Endothelial cell of umbilical vein (primary cell): ENCODE results near the gene METTL9. TPM values are rescaled to one million over a fixed set of nuclear protein-coding genes. Genes with fewer than 3 reads are reported as not detected.
"Not testable (repeated sequence)": the region's sequence is repeated elsewhere in the genome, so short reads cannot be mapped to it uniquely, and the experiment has no call there.

Source experiments
- BruUV-seq: library from RNA; stranded (reverse); fragments of 400-500 nt; replicated peaks from 2 replicates; lab custom pipeline; 2021; lab: Mats Ljungman, UMichigan
- CTCF ChIA-PET: fragments of 300-600, 350-600 bp; sonication (Branson Sonifier 250); formaldehyde crosslinking; loops from one replicate; lab custom pipeline; 2021; ENCODE audit warnings: antibody characterized with exemption, inconsistent platforms; lab: Charles Lee
- POLR2A ChIA-PET: fragments of 300-600, 350-600 bp; sonication (Branson Sonifier 250); formaldehyde crosslinking; loops from one replicate; lab custom pipeline; 2021; ENCODE audit warnings: antibody characterized with exemption, inconsistent platforms; lab: Charles Lee
- DNase-seq: peaks from one replicate; pipeline ENCODE4 v3.0.0-alpha.2; 2011; ENCODE audit warnings: low read depth, low spot score
- FAIRE-seq: peaks from 2 replicates; lab custom pipeline; 2011; peaks lifted over from hg19 to GRCh38; lab: Jason Lieb, UNC
- H2AFZ ChIP-seq: 2 replicates; pipeline ENCODE4 v1.6.0; 2012; ENCODE audit warnings: low read depth, low read length, control low read depth, inconsistent platforms
- H3K27ac ChIP-seq: 2 replicates; pipeline ENCODE4 v1.5.1; 2011; ENCODE audit warnings: low read depth, mild to moderate bottlenecking, control low read depth, low read length, moderate library complexity; ENCODE audit not compliant: insufficient read depth
- H3K27me3 ChIP-seq, 2 experiments: 2 replicates each; pipeline versions ENCODE4 v1.6.0 to v1.6.1; 2011; ENCODE audit warnings: low read length in 2 of 2, mixed read lengths in 1 of 2; ENCODE audit not compliant: control insufficient read depth in 2 of 2, insufficient read depth in 2 of 2
- H3K36me3 ChIP-seq, 2 experiments: 2 replicates in 1 of 2; 3 replicates in 1 of 2; pipeline ENCODE4 v1.5.1; 2011; ENCODE audit warnings: low read length in 2 of 2, mild to moderate bottlenecking in 1 of 2, moderate library complexity in 1 of 2; ENCODE audit not compliant: control insufficient read depth in 2 of 2, insufficient read depth in 2 of 2; ENCODE audit errors: extremely low read depth in 1 of 2
- H3K4me1 ChIP-seq: 3 replicates; pipeline ENCODE4 v1.5.1; 2011; ENCODE audit warnings: mild to moderate bottlenecking, low read length; ENCODE audit not compliant: control insufficient read depth, insufficient read depth; ENCODE audit errors: extremely low read depth
- H3K4me2 ChIP-seq: 2 replicates; pipeline ENCODE4 v1.6.1; 2011; ENCODE audit warnings: low read length, control low read depth, mixed read lengths; ENCODE audit not compliant: insufficient read depth
- H3K4me3 ChIP-seq, 3 experiments: fragments of 200-600 bp in 1 of 3; sonication (generic), shearing (Covaris generic) in 1 of 3; replicated peaks in 1 of 3; 2 replicates each; pipeline ENCODE4 v1.5.1; 2011 to 2016; ENCODE audit warnings: control low read depth in 3 of 3, low read length in 3 of 3, mild to moderate bottlenecking in 2 of 3, inconsistent platforms in 1 of 3, low read depth in 1 of 3, moderate library complexity in 1 of 3; ENCODE audit not compliant: insufficient read depth in 1 of 3
- H3K79me2 ChIP-seq: 2 replicates; pipeline ENCODE4 v1.6.0; 2012; ENCODE audit warnings: low read length, inconsistent platforms; ENCODE audit not compliant: control insufficient read depth, insufficient read depth
- H3K9ac ChIP-seq: replicated peaks from 2 replicates; pipeline ENCODE3; 2011; ENCODE audit warnings: low read length, control low read depth; ENCODE audit not compliant: insufficient read depth; ENCODE audit errors: extremely low read depth
- H3K9me1 ChIP-seq: replicated peaks from 3 replicates; pipeline ENCODE4 v1.6.0; 2011; ENCODE audit warnings: mild to moderate bottlenecking, low read length; ENCODE audit not compliant: control insufficient read depth, insufficient read depth; ENCODE audit errors: extremely low read depth
- H3K9me3 ChIP-seq: replicated peaks from 2 replicates; pipeline ENCODE4 v1.5.1; 2012; ENCODE audit warnings: low read length, inconsistent platforms; ENCODE audit not compliant: control insufficient read depth, insufficient read depth
- H4K20me1 ChIP-seq: replicated peaks from 2 replicates; pipeline ENCODE3; 2011; ENCODE audit warnings: mild to moderate bottlenecking, low read length; ENCODE audit not compliant: control insufficient read depth, insufficient read depth; ENCODE audit errors: extremely low read depth
- CTCF ChIP-seq, 2 donors: IDR thresholded peaks; 1 replicate in 1 of 2; 2 replicates in 1 of 2; pipeline ENCODE4 v1.5.1; 2011; ENCODE audit warnings: low read length in 2 of 2, mild to moderate bottlenecking in 2 of 2, moderate library complexity in 2 of 2, control low read depth in 1 of 2, inconsistent platforms in 1 of 2, low read depth in 1 of 2; ENCODE audit not compliant: insufficient read depth in 1 of 2; ENCODE audit errors: extremely low read depth in 1 of 2
- EZH2 ChIP-seq: IDR thresholded peaks from 2 replicates; pipeline ENCODE4 v1.6.1; 2012; ENCODE audit warnings: borderline replicate concordance, low read depth, mild to moderate bottlenecking, moderate library complexity, low read length, inconsistent platforms; ENCODE audit not compliant: severe bottlenecking
- FOS ChIP-seq: IDR thresholded peaks from 2 replicates; pipeline ENCODE4 v1.6.1; 2011; ENCODE audit warnings: mild to moderate bottlenecking, low read length, moderate library complexity, borderline replicate concordance; ENCODE audit not compliant: insufficient read depth
- GATA2 ChIP-seq: IDR thresholded peaks from 2 replicates; pipeline ENCODE4 v1.7.0; 2011; ENCODE audit warnings: low read depth, mild to moderate bottlenecking, moderate library complexity, mixed read lengths, low read length; ENCODE audit not compliant: insufficient read length, insufficient read depth
- JUN ChIP-seq: IDR thresholded peaks from 2 replicates; pipeline ENCODE4 v1.6.1; 2011; ENCODE audit warnings: borderline replicate concordance, low read depth; ENCODE audit not compliant: insufficient read length, insufficient read depth
- MAX ChIP-seq: IDR thresholded peaks from 2 replicates; pipeline ENCODE4 v1.6.1; 2011; ENCODE audit not compliant: insufficient read depth, insufficient read length
- MYC ChIP-seq: IDR thresholded peaks from one replicate; pipeline ENCODE4 v1.6.1; 2011; ENCODE audit warnings: mild to moderate bottlenecking, low read depth, low read length
- POLR2A ChIP-seq: IDR thresholded peaks from 2 replicates; pipeline ENCODE4 v1.6.1; 2012; ENCODE audit warnings: low read depth, mild to moderate bottlenecking, control low read depth, low read length
- POLR2AphosphoS5 ChIP-seq: IDR thresholded peaks from 2 replicates; pipeline ENCODE4 v1.6.1; 2012; ENCODE audit warnings: low read depth, mild to moderate bottlenecking, control low read depth, low read length, moderate library complexity; ENCODE audit not compliant: insufficient read depth
- dilution Hi-C: fragments of 300-500 bp; cut with MboI; formaldehyde crosslinking; loops from one replicate; pipeline ENCODE4 v1.15.0; 2019; ENCODE audit warnings: low sequenced_read_pairs; ENCODE audit not compliant: extremely low pct_ligation_motif_present
- intact Hi-C: fragments of 100-400 bp; cut with micrococcal nuclease; formaldehyde crosslinking; loops from one replicate; pipeline ENCODE4 v1.10.0; 2022
- polyA plus RNA-seq, 4 experiments: library from polyadenylated mRNA; depleted of rRNA in 3 of 4; stranded (reverse) in 3 of 4; unstranded in 1 of 4; fragments of >200 nt; gene quantifications; 2 replicates each; pipeline versions ENCODE4 v1.2.1 to v1.2.3, GENCODE V29; 2011 to 2012; ENCODE audit warnings: missing spikeins in 1 of 4
- total RNA-seq: library from RNA; stranded (reverse); gene quantifications from 2 replicates; pipeline ENCODE4 v1.2.3, GENCODE V29; 2021

Gene METTL9
- total and polyA plus RNA-seq, 2 donors (not counting 3 experiments of a cell fraction or from before 2014, with no cell fraction given), result 53.8 to 121 TPM

GRCh38 chr16:21574372-21574771 is 25.0 kb upstream of the METTL9 start:
- Histone ChIP-seq H3K9ac (no peak overlapping the region), H3K4me1 (no peaks in the 10 kb centered on the region), H3K4me3 (no peak overlapping the region), H3K9me3 (no peaks in the 10 kb centered on the region), H4K20me1 (no peaks in the 10 kb centered on the region), H3K36me3 (no peaks in the 10 kb centered on the region), H3K79me2 (no peaks in the 10 kb centered on the region), H2AFZ (no peak overlapping the region), H3K4me2 (no peak overlapping the region), H3K27me3 (peaks cover 0 to 13% of the 10 kb centered on the region in 2 experiments), H3K27ac (no peak overlapping the region), H3K9me1 (no peaks in the 10 kb centered on the region)
- POLR2A ChIA-PET, result no interaction called here
- FAIRE-seq (no peak), DNase-seq (no peak)
- TF ChIP-seq GATA2 (no peak), MYC (no peak), EZH2 (no peak), MAX (no peak), FOS (no peak), CTCF (IDR thresholded peaks at IDR 0.05; ENCODE audit: extremely low read depth in 1 of 2, insufficient read depth in 1 of 2, low read depth in 1 of 2, low read length in 2 of 2) (no peak), POLR2AphosphoS5 (no peak), POLR2A (no peak), JUN (no peak)
- BruUV-seq, result no TSS peak
- intact Hi-C loops, result no loop called here
- dilution Hi-C loops, result no loop called here
- CTCF ChIA-PET, result interaction anchor here (1.0 to 1.2 kb wide), 3 partner anchors 10 to 1122 kb away, joined by 3 read pairs; no protein-coding TSS in a partner anchor

- dilution Hi-C loops, POLR2A ChIA-PET, intact Hi-C loops: not testable (repeated sequence)
These were observed 23.1 kb upstream of the METTL9 start for GRCh38 chr16:21576323-21576722.

GRCh38 chr16:21577487-21577886 is 21.9 kb upstream of the METTL9 start:
- H3K36me3 ChIP-seq, H3K4me2 ChIP-seq, DNase-seq, POLR2A ChIA-PET, dilution Hi-C loops, H2AFZ ChIP-seq, H3K27ac ChIP-seq, H3K9ac ChIP-seq, FAIRE-seq, H3K4me3 ChIP-seq, H4K20me1 ChIP-seq, H3K79me2 ChIP-seq, intact Hi-C loops, H3K9me1 ChIP-seq, H3K9me3 ChIP-seq, BruUV-seq, H3K4me1 ChIP-seq: not testable (repeated sequence)
- CTCF ChIA-PET, result interaction anchor here (1.3 to 1.7 kb wide), 2 partner anchors 10 to 1121 kb away, joined by 4 to 5 read pairs; no protein-coding TSS in a partner anchor
- H3K27me3 ChIP-seq, result peaks cover 0 to 17% of the 10 kb centered on the region in 2 experiments

More at GRCh38 chr16:21576323-21576722, 23.1 kb upstream of the METTL9 start:
- not testable (repeated sequence) for BruUV-seq, H3K9me3 ChIP-seq, H3K79me2 ChIP-seq, FAIRE-seq, H3K4me3 ChIP-seq, DNase-seq, H3K27ac ChIP-seq, H3K9me1 ChIP-seq, H4K20me1 ChIP-seq, H3K4me2 ChIP-seq, H3K36me3 ChIP-seq, H2AFZ ChIP-seq, H3K4me1 ChIP-seq, H3K9ac ChIP-seq
- CTCF ChIA-PET, result interaction anchor here (1.3 kb wide), 1 partner anchor 9 kb away, joined by 4 read pairs; no protein-coding TSS in a partner anchor
- H3K27me3 ChIP-seq, result peaks cover 0 to 17% of the 10 kb centered on the region in 2 experiments
